RWPE1 (cell line): ENCODE measurements around the gene NELFB.
A peak's percentile ranks its signal among the peaks of the same experiment; 100 is the strongest.
"Not testable (repeated sequence)": the region's sequence is repeated elsewhere in the genome, so short reads cannot be mapped to it uniquely, and the experiment has no call there.

Experiments used
- CTCF ChIA-PET: fragments of 350-600 bp; sonication (Branson Sonifier 250); formaldehyde crosslinking; extraction: SDS; loops from one replicate; lab custom pipeline; 2021; lab: Yijun Ruan, JAX
- POLR2A ChIA-PET: fragments of 400-600 bp; formaldehyde crosslinking; extraction: SDS; loops from one replicate; lab custom pipeline; 2020; ENCODE audit warnings: antibody characterized with exemption; ENCODE audit not compliant: low non-redundant PET; lab: Yijun Ruan, JAX
- DNase-seq: peaks from one replicate; pipeline ENCODE4 v3.0.0; 2012; ENCODE audit warnings: low spot score
- H3K27ac ChIP-seq: fragments of 450-650 bp; 2 replicates; pipeline ENCODE4 v1.5.1; 2017
- TF ChIP-seq, protein P1 (sequence below): fragments of 450-650 bp; conservative IDR thresholded peaks from 2 replicates; pipeline ENCODE4 v1.5.1; 2017; ENCODE audit warnings: low read depth, mild to moderate bottlenecking

Gene NELFB

DNA sequence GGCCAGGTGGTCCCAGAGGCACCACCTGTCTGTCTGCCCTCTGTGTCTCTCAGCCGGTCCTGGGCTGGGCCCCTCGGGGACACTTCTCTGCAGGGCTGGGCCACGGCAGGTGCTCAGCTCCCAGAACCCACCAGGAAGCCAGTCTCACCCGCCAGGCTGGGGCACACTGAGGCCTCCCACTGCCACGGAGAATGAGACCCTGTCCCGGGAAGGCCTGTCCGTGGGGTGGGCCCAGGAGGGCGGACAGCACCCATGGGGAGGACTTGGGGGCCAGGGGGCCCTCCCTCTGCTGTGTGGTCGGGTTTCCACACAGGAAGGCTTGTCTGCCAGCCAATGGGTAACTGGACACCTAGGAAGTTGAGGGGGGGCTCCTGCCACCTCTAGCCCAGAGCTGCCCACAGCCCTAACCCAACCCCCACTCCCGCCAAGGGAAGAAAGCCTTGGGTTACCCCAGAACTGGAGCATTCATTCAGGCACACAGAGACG, 18.1 kb upstream of the NELFB start:
- CTCF ChIA-PET, result interaction anchor here (0.6 to 3.3 kb wide), 47 partner anchors 8 to 265 kb away, joined by 3 to 24 read pairs (median 4); partner anchors contain the start of genes CYSRT1, DPP7, GRIN1 and LRRC26

GRCh38 chr9:137237759-137238726, 17.1 kb upstream of the NELFB start:
- ChIA-PET POLR2A (interaction anchor here (0.6 to 1.8 kb wide), 4 partner anchors 13 to 37 kb away, joined by 3 to 7 read pairs (median 4); partner anchors contain the start of gene CYSRT1), CTCF (interaction anchor here (0.6 to 3.3 kb wide), 15 partner anchors 11 to 1236 kb away, joined by 3 to 24 read pairs (median 4); partner anchors contain the start of genes LRRC26, RNF224 and SSNA1)
- no peak for DNase-seq
- TF ChIP-seq, protein P1, sequence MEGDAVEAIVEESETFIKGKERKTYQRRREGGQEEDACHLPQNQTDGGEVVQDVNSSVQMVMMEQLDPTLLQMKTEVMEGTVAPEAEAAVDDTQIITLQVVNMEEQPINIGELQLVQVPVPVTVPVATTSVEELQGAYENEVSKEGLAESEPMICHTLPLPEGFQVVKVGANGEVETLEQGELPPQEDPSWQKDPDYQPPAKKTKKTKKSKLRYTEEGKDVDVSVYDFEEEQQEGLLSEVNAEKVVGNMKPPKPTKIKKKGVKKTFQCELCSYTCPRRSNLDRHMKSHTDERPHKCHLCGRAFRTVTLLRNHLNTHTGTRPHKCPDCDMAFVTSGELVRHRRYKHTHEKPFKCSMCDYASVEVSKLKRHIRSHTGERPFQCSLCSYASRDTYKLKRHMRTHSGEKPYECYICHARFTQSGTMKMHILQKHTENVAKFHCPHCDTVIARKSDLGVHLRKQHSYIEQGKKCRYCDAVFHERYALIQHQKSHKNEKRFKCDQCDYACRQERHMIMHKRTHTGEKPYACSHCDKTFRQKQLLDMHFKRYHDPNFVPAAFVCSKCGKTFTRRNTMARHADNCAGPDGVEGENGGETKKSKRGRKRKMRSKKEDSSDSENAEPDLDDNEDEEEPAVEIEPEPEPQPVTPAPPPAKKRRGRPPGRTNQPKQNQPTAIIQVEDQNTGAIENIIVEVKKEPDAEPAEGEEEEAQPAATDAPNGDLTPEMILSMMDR, result no peak
- peak overlapping the region; percentile 100 for H3K27ac ChIP-seq

More for the DNA sequence above, 18.1 kb upstream of the NELFB start:
- TF ChIP-seq, protein P1, result no peak
- no peak for DNase-seq
- peak overlapping the region; percentile 100 for H3K27ac ChIP-seq
- POLR2A ChIA-PET, result interaction anchor here (1.2 to 1.8 kb wide), 4 partner anchors 14 to 42 kb away, joined by 3 to 7 read pairs (median 4); no protein-coding TSS in a partner anchor

DNA sequence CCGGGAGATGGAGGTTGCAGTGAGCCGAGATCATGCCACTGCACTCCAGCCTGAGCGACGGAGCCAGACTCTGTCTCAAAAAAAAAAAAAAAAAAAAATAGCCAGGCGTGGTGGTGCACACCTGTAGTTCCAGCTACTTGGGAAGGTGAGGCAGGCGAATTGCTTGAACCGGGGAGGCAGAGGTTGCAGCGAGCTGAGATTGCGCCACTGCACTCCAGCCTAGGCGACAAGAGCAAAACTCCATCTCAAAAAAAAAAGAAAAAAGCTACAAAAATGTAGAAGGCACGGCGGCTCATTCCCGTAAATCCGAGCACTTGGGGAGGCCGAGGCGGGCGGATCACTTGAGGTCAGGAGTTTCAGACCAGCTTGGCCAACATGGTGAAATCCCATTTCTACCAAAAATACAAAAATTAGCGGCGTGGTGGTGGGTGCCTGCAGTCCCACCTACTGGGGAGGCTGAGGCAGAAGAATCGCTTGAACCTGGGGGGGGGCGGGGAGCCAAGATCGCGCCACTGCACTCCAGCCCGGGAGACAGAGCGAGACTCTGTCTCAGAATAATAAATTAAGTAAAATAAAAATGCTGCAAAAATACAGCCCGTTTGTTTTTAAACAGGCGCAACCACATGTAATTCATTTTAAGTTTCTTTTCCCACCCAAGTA, 15.5 kb upstream of the NELFB start:
- ChIA-PET POLR2A (interaction anchor here (0.6 to 2.0 kb wide), 8 partner anchors 13 to 126 kb away, joined by 3 to 9 read pairs (median 4); partner anchors contain the start of genes ANAPC2, CYSRT1, NELFB and SSNA1), CTCF (interaction anchor here (0.6 to 2.0 kb wide), 10 partner anchors 8 to 553 kb away, joined by 3 to 8 read pairs (median 4); partner anchors contain the start of genes ENTPD2, NRARP and RNF224)
- H3K27ac ChIP-seq, result peak overlapping the region; percentile 100
- DNase-seq, result not testable (repeated sequence)

- DNase-seq, result peak; percentile 64
- H3K27ac ChIP-seq, result peak overlapping the region; percentile 100
- TF ChIP-seq, protein P1, result peak; percentile 12; the same call in 1 of the 2 replicates
- ChIA-PET CTCF (interaction anchor here (0.6 to 2.0 kb wide), 7 partner anchors 9 to 554 kb away, joined by 3 to 8 read pairs (median 4); partner anchors contain the start of genes ENTPD2 and NRARP), POLR2A (interaction anchor here (0.5 to 2.0 kb wide), 14 partner anchors 14 to 351 kb away, joined by 3 to 9 read pairs (median 4); partner anchors contain the start of genes ANAPC2, MAN1B1, NELFB and SSNA1)
Measured at GRCh38 chr9:137240318-137240840, 14.7 kb upstream of the NELFB start.

DNA sequence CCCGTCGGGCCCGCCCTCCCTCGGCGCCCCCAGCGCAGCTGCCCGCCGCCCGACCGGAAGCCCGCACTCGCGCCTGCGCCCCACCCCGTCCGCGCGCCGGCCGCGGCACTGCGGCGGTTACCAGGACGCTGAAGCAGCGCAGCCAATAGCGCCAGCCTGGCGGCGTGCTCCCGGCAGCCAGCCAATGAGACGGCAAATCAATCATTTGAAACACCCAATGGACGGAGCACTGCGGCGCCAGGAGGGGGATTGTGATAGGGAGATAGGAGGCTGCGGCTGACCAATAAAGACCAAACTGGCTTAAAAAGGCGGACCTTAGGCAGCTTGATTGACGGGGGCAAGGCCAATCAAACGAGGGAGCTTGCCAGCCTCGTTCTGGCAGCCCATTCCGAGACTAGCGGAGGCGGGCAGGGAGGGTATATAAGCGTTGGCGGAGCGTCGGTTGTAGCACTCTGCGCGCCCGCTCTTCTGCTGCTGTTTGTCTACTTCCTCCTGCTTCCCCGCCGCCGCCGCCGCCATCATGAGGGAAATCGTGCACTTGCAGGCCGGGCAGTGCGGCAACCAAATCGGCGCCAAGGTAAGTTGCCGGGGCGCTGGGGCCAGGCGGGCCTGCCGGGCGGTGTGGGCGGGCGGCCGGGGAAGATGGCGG, 14.2 kb upstream of the NELFB start, which contains the start of gene TUBB4B:
TUBB4B (plus strand) TSS at position 447 of the 649 bp plus-strand sequence; CDS start at position 521, 74 bp downstream.
- H3K27ac ChIP-seq, result peak within 1 kb of the TSS; percentile 100
- POLR2A ChIA-PET, result interaction anchor here (0.5 to 2.0 kb wide), 14 partner anchors 11 to 350 kb away, joined by 3 to 9 read pairs (median 4); partner anchors contain the start of genes ANAPC2, MAN1B1, NELFB and SSNA1
- TF ChIP-seq, protein P1, result no peak; the same call in 1 of the 2 replicates
- DNase-seq, result peak; percentile 100
- CTCF ChIA-PET, result interaction anchor here (0.8 to 2.0 kb wide), 4 partner anchors 9 to 554 kb away, joined by 3 to 8 read pairs (median 4); no protein-coding TSS in a partner anchor
